ENCODE data around the gene RRP12.

RRP12 gene

GRCh38 chr10:97404044-97404443, 2.9 kb upstream of the RRP12 start:
- H3K27ac ChIP-seq (ENCODE audit: low read depth, low read length), result no peak overlapping the region
- H3K9ac ChIP-seq (ENCODE audit: low read length), result no peak overlapping the region
- H3K4me3 ChIP-seq (ENCODE audit: low read length), result no peak overlapping the region
- no peaks in the 10 kb centered on the region for H3K36me3 ChIP-seq (ENCODE audit: control insufficient read depth, insufficient read depth, low read length)
- H3K4me1 ChIP-seq (ENCODE audit: control insufficient read depth, insufficient read depth, low read length), result peaks cover 9% of the 10 kb centered on the region
- no peaks in the 10 kb centered on the region for H3K27me3 ChIP-seq (ENCODE audit: control insufficient read depth, insufficient read depth, low read length)

GRCh38 chr10:97401455-97401919, 347 bp upstream of the RRP12 start:
- H3K27me3 ChIP-seq (ENCODE audit: control insufficient read depth, insufficient read depth, low read length), result no peaks in the 10 kb centered on the region
- H3K27ac ChIP-seq (ENCODE audit: low read depth, low read length), result no peak overlapping the region
- peak overlapping the region; percentile 68 for H3K4me3 ChIP-seq (ENCODE audit: low read length)
- H3K4me1 ChIP-seq (ENCODE audit: control insufficient read depth, insufficient read depth, low read length), result peaks cover 9% of the 10 kb centered on the region
- H3K36me3 ChIP-seq (ENCODE audit: control insufficient read depth, insufficient read depth, low read length), result peaks cover under 1% of the 10 kb centered on the region
- H3K9ac ChIP-seq (ENCODE audit: low read length), result no peak overlapping the region

- H3K36me3 ChIP-seq (ENCODE audit: control insufficient read depth, insufficient read depth, low read length), result peaks cover 7% of the 10 kb centered on the region
- H3K4me3 ChIP-seq (ENCODE audit: low read length), result peak overlapping the region; percentile 68
- no peaks in the 10 kb centered on the region for H3K27me3 ChIP-seq (ENCODE audit: control insufficient read depth, insufficient read depth, low read length)
- H3K9ac ChIP-seq (ENCODE audit: low read length), result peak overlapping the region; percentile 27
- peak overlapping the region; percentile 27 for H3K27ac ChIP-seq (ENCODE audit: low read depth, low read length)
- peaks cover 9% of the 10 kb centered on the region for H3K4me1 ChIP-seq (ENCODE audit: control insufficient read depth, insufficient read depth, low read length)
Observed at GRCh38 chr10:97399843-97400545, 1.1 kb downstream of the RRP12 start.

GRCh38 chr10:97396056-97396455, 5.1 kb downstream of the RRP12 start:
- no peak overlapping the region for H3K9ac ChIP-seq (ENCODE audit: low read length)
- H3K27me3 ChIP-seq (ENCODE audit: control insufficient read depth, insufficient read depth, low read length), result no peaks in the 10 kb centered on the region
- H3K4me3 ChIP-seq (ENCODE audit: low read length), result no peak overlapping the region
- H3K27ac ChIP-seq (ENCODE audit: low read depth, low read length), result no peak overlapping the region
- H3K36me3 ChIP-seq (ENCODE audit: control insufficient read depth, insufficient read depth, low read length), result peaks cover 7% of the 10 kb centered on the region
- peaks cover 9% of the 10 kb centered on the region for H3K4me1 ChIP-seq (ENCODE audit: control insufficient read depth, insufficient read depth, low read length)

- no peaks in the 10 kb centered on the region for H3K4me1 ChIP-seq (ENCODE audit: control insufficient read depth, insufficient read depth, low read length)
Observed at GRCh38 chr10:97393034-97393573, 8.0 kb downstream of the RRP12 start.

GRCh38 chr10:97390091-97390490, 11.0 kb downstream of the RRP12 start:
- Histone ChIP-seq H3K4me3 (ENCODE audit: low read length) (no peak overlapping the region), H3K36me3 (ENCODE audit: control insufficient read depth, insufficient read depth, low read length) (peaks cover 15% of the 10 kb centered on the region), H3K4me1 (ENCODE audit: control insufficient read depth, insufficient read depth, low read length) (no peaks in the 10 kb centered on the region), H3K27me3 (ENCODE audit: control insufficient read depth, insufficient read depth, low read length) (no peaks in the 10 kb centered on the region), H3K27ac (ENCODE audit: low read depth, low read length) (no peak overlapping the region), H3K9ac (ENCODE audit: low read length) (no peak overlapping the region)

More at GRCh38 chr10:97393034-97393573, 8.0 kb downstream of the RRP12 start:
- no peaks in the 10 kb centered on the region for H3K27me3 ChIP-seq (ENCODE audit: control insufficient read depth, insufficient read depth, low read length)
- H3K9ac ChIP-seq (ENCODE audit: low read length), result no peak overlapping the region
- H3K4me3 ChIP-seq (ENCODE audit: low read length), result no peak overlapping the region
- H3K27ac ChIP-seq (ENCODE audit: low read depth, low read length), result no peak overlapping the region
- H3K36me3 ChIP-seq (ENCODE audit: control insufficient read depth, insufficient read depth, low read length), result peaks cover 16% of the 10 kb centered on the region

- Histone ChIP-seq H3K27me3 (ENCODE audit: control insufficient read depth, insufficient read depth, low read length) (no peaks in the 10 kb centered on the region), H3K9ac (ENCODE audit: low read length) (no peak overlapping the region), H3K27ac (ENCODE audit: low read depth, low read length) (no peak overlapping the region), H3K36me3 (ENCODE audit: control insufficient read depth, insufficient read depth, low read length) (peaks cover 17% of the 10 kb centered on the region), H3K4me1 (ENCODE audit: control insufficient read depth, insufficient read depth, low read length) (no peaks in the 10 kb centered on the region), H3K4me3 (ENCODE audit: low read length) (no peak overlapping the region)
Observed at GRCh38 chr10:97388152-97388551, 13.0 kb downstream of the RRP12 start.

GRCh38 chr10:97385565-97385964, 15.6 kb downstream of the RRP12 start:
- H3K36me3 ChIP-seq (ENCODE audit: control insufficient read depth, insufficient read depth, low read length), result peaks cover 13% of the 10 kb centered on the region

GRCh38 chr10:97384641-97385040, 16.5 kb downstream of the RRP12 start:
- Histone ChIP-seq H3K4me3 (ENCODE audit: low read length) (no peak overlapping the region), H3K27me3 (ENCODE audit: control insufficient read depth, insufficient read depth, low read length) (no peaks in the 10 kb centered on the region), H3K36me3 (ENCODE audit: control insufficient read depth, insufficient read depth, low read length) (peaks cover 12% of the 10 kb centered on the region), H3K4me1 (ENCODE audit: control insufficient read depth, insufficient read depth, low read length) (no peaks in the 10 kb centered on the region), H3K9ac (ENCODE audit: low read length) (no peak overlapping the region), H3K27ac (ENCODE audit: low read depth, low read length) (no peak overlapping the region)

More at GRCh38 chr10:97385565-97385964, 15.6 kb downstream of the RRP12 start:
- no peak overlapping the region for H3K27ac ChIP-seq (ENCODE audit: low read depth, low read length)
- H3K4me1 ChIP-seq (ENCODE audit: control insufficient read depth, insufficient read depth, low read length), result no peaks in the 10 kb centered on the region
- H3K4me3 ChIP-seq (ENCODE audit: low read length), result no peak overlapping the region
- H3K9ac ChIP-seq (ENCODE audit: low read length), result no peak overlapping the region
- no peaks in the 10 kb centered on the region for H3K27me3 ChIP-seq (ENCODE audit: control insufficient read depth, insufficient read depth, low read length)

GRCh38 chr10:97384156-97384555, 17.0 kb downstream of the RRP12 start:
- Histone ChIP-seq H3K27ac (ENCODE audit: low read depth, low read length) (no peak overlapping the region), H3K36me3 (ENCODE audit: control insufficient read depth, insufficient read depth, low read length) (peaks cover 12% of the 10 kb centered on the region), H3K9ac (ENCODE audit: low read length) (no peak overlapping the region)

GRCh38 chr10:97383159-97383558, 18.0 kb downstream of the RRP12 start:
- Histone ChIP-seq H3K9ac (ENCODE audit: low read length) (no peak overlapping the region), H3K36me3 (ENCODE audit: control insufficient read depth, insufficient read depth, low read length) (peaks cover 11% of the 10 kb centered on the region), H3K27ac (ENCODE audit: low read depth, low read length) (no peak overlapping the region)

More at GRCh38 chr10:97384156-97384555, 17.0 kb downstream of the RRP12 start:
- Histone ChIP-seq H3K4me3 (ENCODE audit: low read length) (no peak overlapping the region), H3K4me1 (ENCODE audit: control insufficient read depth, insufficient read depth, low read length) (no peaks in the 10 kb centered on the region), H3K27me3 (ENCODE audit: control insufficient read depth, insufficient read depth, low read length) (no peaks in the 10 kb centered on the region)

GRCh38 chr10:97381626-97382025, 19.5 kb downstream of the RRP12 start:
- H3K27ac ChIP-seq (ENCODE audit: low read depth, low read length), result no peak overlapping the region
- no peaks in the 10 kb centered on the region for H3K4me1 ChIP-seq (ENCODE audit: control insufficient read depth, insufficient read depth, low read length)
- no peak overlapping the region for H3K4me3 ChIP-seq (ENCODE audit: low read length)
- no peaks in the 10 kb centered on the region for H3K27me3 ChIP-seq (ENCODE audit: control insufficient read depth, insufficient read depth, low read length)
- H3K36me3 ChIP-seq (ENCODE audit: control insufficient read depth, insufficient read depth, low read length), result peaks cover 8% of the 10 kb centered on the region
- H3K9ac ChIP-seq (ENCODE audit: low read length), result no peak overlapping the region

More at GRCh38 chr10:97383159-97383558, 18.0 kb downstream of the RRP12 start:
- H3K4me1 ChIP-seq (ENCODE audit: control insufficient read depth, insufficient read depth, low read length), result no peaks in the 10 kb centered on the region
- H3K4me3 ChIP-seq (ENCODE audit: low read length), result no peak overlapping the region
- H3K27me3 ChIP-seq (ENCODE audit: control insufficient read depth, insufficient read depth, low read length), result no peaks in the 10 kb centered on the region

GRCh38 chr10:97380516-97380915, 20.6 kb downstream of the RRP12 start:
- Histone ChIP-seq H3K27ac (ENCODE audit: low read depth, low read length) (no peak overlapping the region), H3K4me1 (ENCODE audit: control insufficient read depth, insufficient read depth, low read length) (no peaks in the 10 kb centered on the region), H3K9ac (ENCODE audit: low read length) (no peak overlapping the region), H3K4me3 (ENCODE audit: low read length) (no peak overlapping the region), H3K27me3 (ENCODE audit: control insufficient read depth, insufficient read depth, low read length) (no peaks in the 10 kb centered on the region), H3K36me3 (ENCODE audit: control insufficient read depth, insufficient read depth, low read length) (peaks cover 8% of the 10 kb centered on the region)

Measured in rectal smooth muscle tissue (tissue), 1 donor.